COLO668 (cell line): Measurements from ENCODE around the gene EXOC4.
"Not testable (repeated sequence)": the region's sequence is repeated elsewhere in the genome, so short reads cannot be mapped to it uniquely, and the experiment has no call there.

Experiments
- DNase-seq: peaks from one replicate; lab custom pipeline; 2025; ENCODE audit not compliant: unreplicated experiment; lab: John Stamatoyannopoulos, UW

Gene EXOC4

GRCh38 chr7:133906553-133906952 is 653.7 kb downstream of the EXOC4 start:
- not testable (repeated sequence) for DNase-seq

- DNase-seq: peak; percentile 87
Observed at GRCh38 chr7:133910761-133911160, 657.9 kb downstream of the EXOC4 start.

DNA sequence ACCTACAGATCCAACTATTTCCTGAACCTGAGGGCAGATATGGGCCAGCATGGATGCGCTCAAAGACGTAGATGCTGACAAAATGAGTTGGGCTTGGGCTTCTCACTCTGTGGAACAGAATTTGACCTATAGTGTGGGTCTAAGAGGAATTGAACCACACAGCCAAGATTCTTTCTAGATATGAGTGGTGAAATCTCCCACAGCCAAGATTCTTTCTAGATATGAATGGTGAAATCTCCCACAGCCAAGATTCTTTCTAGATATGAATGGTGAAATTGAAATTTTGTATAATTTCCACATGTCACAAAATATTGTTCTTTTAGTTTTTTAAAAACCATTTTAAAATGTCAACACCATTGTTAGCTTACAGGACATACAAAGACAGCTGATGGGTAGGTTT is 658.8 kb downstream of the EXOC4 start:
- DNase-seq: no peak

DNA sequence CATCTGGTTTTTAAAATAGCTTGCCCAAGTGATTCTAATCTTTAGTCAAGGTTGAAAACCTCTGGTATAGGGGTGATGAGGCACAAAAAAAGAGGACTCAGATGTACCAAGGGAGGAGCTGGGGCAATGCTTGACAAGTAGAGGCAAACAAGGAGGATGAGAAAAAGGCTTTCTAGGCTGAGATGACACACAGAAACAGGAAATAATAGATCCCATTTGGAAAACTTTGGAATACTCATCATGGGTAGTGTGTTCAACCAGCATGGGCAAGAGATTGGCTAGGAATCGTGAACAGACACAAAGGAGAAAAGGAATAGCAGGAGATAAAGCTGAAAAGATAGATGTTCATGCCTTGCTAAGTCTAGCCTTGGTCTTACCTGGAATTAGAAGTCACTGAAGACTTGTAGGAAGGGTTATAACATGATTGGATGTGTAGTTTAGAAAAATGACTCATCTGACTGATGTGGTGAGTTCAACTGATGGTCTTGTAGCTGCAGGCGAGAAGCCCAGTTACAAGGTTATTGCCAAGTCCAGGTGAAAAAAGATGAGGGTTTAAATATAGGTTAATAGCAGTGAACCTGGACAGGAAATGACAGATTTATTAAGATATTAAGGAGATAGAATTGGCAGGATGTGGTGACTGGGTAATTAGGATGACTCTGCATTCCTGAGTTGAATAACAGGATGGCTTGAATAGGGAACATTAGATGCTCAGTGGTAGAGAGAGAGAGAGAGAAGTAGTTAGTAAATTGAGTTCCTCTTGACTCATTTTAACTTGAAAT is 660.2 kb downstream of the EXOC4 start:
- DNase-seq: no peak

DNA sequence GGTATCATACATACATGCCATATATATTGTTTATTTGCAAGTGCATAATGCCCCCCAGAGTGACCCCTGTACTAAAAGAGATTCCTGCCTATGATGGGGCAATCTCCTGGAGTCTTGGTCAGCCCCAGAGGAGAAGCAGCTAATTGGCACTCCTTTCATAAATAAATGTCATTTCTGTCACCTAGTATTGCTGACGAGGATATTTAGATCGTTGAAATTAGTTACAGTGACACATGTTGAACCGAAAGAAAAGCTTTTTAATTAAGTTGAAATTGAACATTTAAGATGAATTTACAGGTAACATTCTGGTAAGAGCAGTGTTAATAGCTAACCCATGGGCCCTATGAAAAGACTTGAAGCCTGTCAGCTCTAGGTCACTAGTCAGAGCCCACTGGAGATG is 663.7 kb downstream of the EXOC4 start:
- no peak for DNase-seq

DNA sequence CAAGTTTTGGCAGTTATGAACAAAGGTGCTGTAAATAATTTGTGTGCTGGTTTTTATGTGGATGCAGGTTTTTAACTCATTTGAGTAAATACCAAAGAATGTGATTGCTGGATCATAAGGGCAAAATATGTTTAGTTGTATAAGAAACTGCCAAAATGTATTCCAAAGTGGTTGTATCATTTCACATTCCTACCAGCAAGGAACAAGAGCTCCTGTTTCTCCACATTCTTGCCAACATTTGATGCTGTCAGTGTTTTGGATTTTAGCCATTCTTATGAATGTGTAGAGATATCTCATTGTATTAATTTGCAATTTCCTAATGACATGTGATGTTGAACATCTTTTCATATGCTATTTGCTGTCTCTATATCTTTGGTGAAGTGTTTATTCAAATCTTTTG is 666.9 kb downstream of the EXOC4 start:
- no peak for DNase-seq

DNA sequence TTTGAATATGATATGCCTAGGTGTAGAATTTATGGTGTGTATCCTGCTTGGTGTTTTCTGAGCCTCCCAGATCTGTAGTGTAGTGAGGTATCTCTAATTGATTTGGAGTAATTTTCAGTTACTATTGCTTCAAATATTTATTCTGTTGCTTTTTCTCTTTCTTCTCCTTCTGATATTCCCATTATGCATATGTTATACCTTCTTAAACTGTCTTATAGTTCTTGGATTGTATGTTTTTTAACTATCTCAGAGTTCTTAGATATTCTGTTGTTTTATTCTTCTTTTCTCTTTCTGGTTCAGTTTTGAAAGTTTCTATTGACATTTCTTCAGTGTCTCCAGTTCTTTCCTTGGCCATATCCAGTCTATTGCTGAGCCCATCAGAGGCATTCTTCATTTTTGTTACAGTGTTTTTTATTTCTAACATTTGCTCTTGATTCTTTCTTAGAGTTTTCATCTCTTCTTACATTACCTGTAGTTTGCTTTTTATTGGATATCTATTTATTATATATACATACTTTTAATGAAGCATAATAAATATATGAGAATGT is 668.8 kb downstream of the EXOC4 start:
- DNase-seq: no peak

- no peak for DNase-seq
Observed at GRCh38 chr7:133923974-133924373, 671.1 kb downstream of the EXOC4 start.

GRCh38 chr7:133931053-133931452 is 678.2 kb downstream of the EXOC4 start:
- DNase-seq: no peak

GRCh38 chr7:133932591-133932990 is 679.7 kb downstream of the EXOC4 start:
- DNase-seq: no peak

DNA sequence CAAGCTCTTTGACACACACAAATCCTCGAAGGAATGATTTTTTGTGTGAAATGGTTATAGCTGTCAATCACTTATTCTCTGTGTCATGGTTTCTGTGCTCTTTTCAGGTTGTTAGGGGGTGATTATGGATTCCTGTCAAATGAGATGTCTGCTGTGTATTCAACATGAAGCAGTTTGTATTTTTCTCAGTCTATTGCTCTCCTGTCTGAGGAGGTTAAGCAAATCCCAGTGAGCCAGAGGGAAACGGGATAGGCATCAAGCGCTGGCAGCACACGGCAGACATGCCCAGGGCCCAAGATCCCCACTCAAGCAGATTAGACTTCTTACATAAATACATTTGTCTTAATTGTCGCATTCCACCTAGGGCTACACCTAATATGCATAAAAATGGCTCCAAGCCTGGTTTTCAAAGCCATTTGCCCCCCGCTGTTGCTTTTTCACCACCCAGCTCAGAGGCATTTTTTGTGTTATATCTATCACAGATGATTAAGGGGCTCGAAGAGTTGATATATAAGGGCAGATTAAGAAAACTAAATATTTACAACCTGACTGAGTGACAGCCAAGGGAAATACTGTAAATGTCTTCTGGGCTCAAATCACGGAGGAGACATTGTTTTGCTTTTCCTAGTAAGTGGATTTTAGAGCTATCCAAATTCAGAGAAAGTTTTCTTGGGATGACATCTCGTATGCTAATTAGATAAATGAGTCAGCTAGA is 681.5 kb downstream of the EXOC4 start:
- no peak for DNase-seq

GRCh38 chr7:133934977-133935330 is 682.1 kb downstream of the EXOC4 start:
- no peak for DNase-seq

- no peak for DNase-seq
Observed at GRCh38 chr7:133936074-133936473, 683.2 kb downstream of the EXOC4 start.

GRCh38 chr7:133937786-133938185 is 684.9 kb downstream of the EXOC4 start:
- DNase-seq: no peak

GRCh38 chr7:133940368-133940767 is 687.5 kb downstream of the EXOC4 start:
- no peak for DNase-seq

DNA sequence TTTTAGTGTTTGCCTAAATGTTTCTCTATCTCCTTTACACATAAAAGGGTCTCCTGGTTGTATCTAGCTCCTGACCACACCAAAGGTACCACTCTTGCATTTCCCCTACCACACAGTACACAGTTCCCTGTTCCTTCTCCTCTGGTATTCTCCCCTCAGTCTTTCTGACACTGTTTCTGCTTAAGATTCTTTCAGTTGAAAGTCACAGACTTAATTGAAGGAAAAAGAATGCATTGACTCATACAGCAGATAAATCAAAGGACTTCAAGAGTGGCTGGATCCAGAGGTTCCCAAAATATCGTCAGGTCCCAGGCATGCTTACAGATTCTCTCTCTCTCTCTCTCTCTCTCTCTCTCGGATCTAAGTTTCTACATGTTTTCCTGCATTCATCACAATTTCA is 688.6 kb downstream of the EXOC4 start:
- DNase-seq: no peak

- DNase-seq: no peak
Observed at GRCh38 chr7:133945497-133945896, 692.6 kb downstream of the EXOC4 start.

DNA sequence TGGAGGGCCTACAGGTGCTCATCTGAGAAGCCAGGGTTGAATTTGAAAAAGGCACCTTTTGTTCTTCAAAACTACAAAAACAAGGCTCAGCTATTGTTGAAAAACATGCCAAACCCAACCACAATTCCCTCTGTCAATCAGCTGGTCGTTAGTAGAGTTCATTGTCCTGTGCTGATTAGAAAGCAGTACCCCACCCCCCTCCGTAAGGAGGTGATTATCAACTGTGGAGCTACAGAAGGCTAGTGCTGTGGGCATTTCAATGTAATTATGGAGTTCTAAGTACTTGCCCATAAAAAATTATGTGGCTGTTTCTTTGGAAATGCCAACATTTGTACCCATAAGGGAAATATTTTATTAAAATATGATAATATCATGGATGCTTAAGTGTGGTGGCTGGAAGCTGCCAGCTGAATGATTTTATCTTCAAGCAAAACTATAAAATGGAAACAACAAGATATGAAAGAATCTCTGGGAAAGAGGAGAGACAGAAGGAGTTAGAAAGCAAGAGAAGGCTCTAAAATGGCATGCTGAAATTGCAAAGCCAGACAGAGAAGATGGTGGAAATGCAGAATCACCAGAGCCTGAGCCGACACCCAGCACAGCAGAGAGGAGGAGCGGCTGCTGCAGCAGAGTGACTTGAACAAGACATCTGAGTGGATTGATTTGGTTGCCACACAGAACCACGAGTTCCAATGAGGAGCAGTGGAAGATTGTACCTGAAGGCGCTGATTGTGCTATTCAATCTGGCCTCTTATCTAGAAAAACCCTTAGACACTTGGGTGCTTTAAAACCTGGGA is 694.8 kb downstream of the EXOC4 start:
- no peak for DNase-seq

DNA sequence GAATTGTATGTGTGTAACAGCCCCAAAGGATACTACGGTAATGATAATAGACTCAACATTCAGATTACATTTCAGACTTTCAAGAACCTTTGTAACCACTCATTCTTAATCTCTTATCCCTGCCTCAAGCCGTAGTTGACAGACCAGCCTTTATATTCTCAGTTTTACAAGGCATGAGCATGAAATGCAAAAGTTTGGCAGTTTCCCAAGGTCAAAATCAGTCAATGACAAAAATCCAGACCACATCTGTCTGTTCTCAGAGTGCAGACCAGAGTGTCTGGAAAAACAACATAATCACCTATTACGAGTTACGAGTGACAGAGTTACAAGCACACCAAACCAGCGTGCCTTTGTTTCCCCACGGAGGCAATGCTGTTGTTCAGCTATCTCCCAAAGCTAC is 695.7 kb downstream of the EXOC4 start:
- DNase-seq: no peak

DNA sequence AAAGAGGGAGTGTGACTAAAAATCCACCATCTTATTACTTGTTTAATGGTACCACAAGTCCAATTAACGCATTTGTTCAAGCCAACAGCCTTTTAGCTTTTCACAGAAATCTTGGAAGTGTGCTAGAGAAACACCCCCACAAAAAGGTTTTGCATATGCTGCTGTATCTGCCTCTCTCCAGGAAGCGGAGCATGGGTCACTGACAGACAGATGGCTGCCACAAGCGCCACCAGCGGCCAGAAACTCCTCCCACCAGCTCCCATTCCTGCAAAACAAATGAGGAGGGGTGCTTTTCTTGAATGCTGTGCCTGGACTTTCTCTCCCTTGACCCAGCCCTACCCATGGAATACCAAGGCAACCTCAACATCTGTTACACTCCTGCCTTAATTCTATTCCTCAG is 698.0 kb downstream of the EXOC4 start:
- no peak for DNase-seq

- no peak for DNase-seq
Observed at GRCh38 chr7:133955208-133955607, 702.3 kb downstream of the EXOC4 start.

DNA sequence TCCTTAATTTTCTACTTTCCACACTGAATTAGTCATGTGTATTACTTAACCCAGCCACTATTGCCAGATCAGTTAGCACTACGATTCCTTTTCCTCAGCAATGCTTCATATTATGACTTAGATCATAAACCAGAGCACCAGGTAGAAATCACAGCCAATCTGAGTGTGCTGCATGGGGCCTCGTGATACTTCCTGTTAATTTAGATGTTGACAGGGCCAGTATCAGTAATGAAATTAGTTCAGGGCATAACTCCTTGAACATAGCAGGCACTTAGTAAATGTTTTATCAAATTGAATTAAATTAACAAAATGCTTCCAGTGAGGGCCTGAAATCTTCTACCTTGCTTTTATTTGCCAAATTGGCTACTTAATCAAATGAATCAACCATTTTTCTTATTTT is 705.0 kb downstream of the EXOC4 start:
- no peak for DNase-seq
